K562 (cell line): ENCODE measurements around the gene ICA1.

Experiments used
- GATA2 ChIP-seq: sonication (generic); formaldehyde crosslinking; IDR thresholded peaks from 2 replicates; pipeline ENCODE4 v1.4.0; 2020; ENCODE audit warnings: mild to moderate bottlenecking, missing genetic modification reagents
- POU5F1 ChIP-seq: fragments of 150-350 bp; IDR thresholded peaks from 2 replicates; pipeline ENCODE4 v1.6.1; 2014; ENCODE audit warnings: borderline replicate concordance, low read length, low read depth, mild to moderate bottlenecking; ENCODE audit not compliant: partially characterized antibody
- TAF1 ChIP-seq: IDR thresholded peaks from 2 replicates; pipeline ENCODE4 v1.6.1; 2011; ENCODE audit warnings: mild to moderate bottlenecking, low read length, moderate library complexity; ENCODE audit not compliant: insufficient read depth, control insufficient read depth, severe bottlenecking; ENCODE audit errors: extremely low read depth
- ZFPM2 ChIP-seq: fragments of 250-450 bp; sonication (Bioruptor Pico); IDR thresholded peaks from 2 replicates; pipeline ENCODE4 v1.5.1; 2022; ENCODE audit warnings: mild to moderate bottlenecking
- TF ChIP-seq, protein P1 (sequence below), 2 experiments: IDR thresholded peaks; 2 replicates each; pipeline ENCODE4 v1.6.1; 2011; ENCODE audit warnings: borderline replicate concordance in 1 of 2, control low read depth in 1 of 2, low read depth in 1 of 2, low read length in 1 of 2, mild to moderate bottlenecking in 1 of 2, mixed read lengths in 1 of 2, moderate library complexity in 1 of 2; ENCODE audit not compliant: insufficient read depth in 1 of 2, insufficient read length in 1 of 2, poor library complexity in 1 of 2, severe bottlenecking in 1 of 2; ENCODE audit errors: extremely low read depth in 1 of 2
- TF ChIP-seq, protein P2 (sequence below), 2 experiments: fragments of 450-650 bp in 1 of 2; sonication (generic) in 1 of 2; formaldehyde crosslinking in 1 of 2; IDR thresholded peaks in 1 of 2; conservative IDR thresholded peaks in 1 of 2; 2 replicates each; pipeline versions ENCODE4 v1.6.1 to v1.8.1; 2016 to 2023; ENCODE audit warnings: mild to moderate bottlenecking in 2 of 2, moderate library complexity in 2 of 2, inconsistent platforms in 1 of 2, missing genetic modification reagents in 1 of 2
- TF ChIP-seq, protein P3 (sequence below), 2 experiments: fragments of 450-650 bp in 1 of 2; sonication (generic) in 1 of 2; formaldehyde crosslinking; conservative IDR thresholded peaks; 2 replicates each; pipeline versions ENCODE4 v1.4.0 to v1.8.1; 2020 to 2022; ENCODE audit warnings: mild to moderate bottlenecking in 1 of 2, missing genetic modification reagents in 1 of 2
- TF ChIP-seq, protein P4 (sequence below), 3 experiments: IDR thresholded peaks in 2 of 3; conservative IDR thresholded peaks in 1 of 3; 2 replicates each; pipeline ENCODE4 v1.5.1; 2011 to 2012; ENCODE audit warnings: low read length in 3 of 3, mild to moderate bottlenecking in 3 of 3, control low read depth in 2 of 3, improper control_type of control experiment in 1 of 3, inconsistent platforms in 1 of 3, low read depth in 1 of 3, mixed read lengths in 1 of 3, moderate library complexity in 1 of 3; ENCODE audit not compliant: insufficient read depth in 2 of 3

DNA sequence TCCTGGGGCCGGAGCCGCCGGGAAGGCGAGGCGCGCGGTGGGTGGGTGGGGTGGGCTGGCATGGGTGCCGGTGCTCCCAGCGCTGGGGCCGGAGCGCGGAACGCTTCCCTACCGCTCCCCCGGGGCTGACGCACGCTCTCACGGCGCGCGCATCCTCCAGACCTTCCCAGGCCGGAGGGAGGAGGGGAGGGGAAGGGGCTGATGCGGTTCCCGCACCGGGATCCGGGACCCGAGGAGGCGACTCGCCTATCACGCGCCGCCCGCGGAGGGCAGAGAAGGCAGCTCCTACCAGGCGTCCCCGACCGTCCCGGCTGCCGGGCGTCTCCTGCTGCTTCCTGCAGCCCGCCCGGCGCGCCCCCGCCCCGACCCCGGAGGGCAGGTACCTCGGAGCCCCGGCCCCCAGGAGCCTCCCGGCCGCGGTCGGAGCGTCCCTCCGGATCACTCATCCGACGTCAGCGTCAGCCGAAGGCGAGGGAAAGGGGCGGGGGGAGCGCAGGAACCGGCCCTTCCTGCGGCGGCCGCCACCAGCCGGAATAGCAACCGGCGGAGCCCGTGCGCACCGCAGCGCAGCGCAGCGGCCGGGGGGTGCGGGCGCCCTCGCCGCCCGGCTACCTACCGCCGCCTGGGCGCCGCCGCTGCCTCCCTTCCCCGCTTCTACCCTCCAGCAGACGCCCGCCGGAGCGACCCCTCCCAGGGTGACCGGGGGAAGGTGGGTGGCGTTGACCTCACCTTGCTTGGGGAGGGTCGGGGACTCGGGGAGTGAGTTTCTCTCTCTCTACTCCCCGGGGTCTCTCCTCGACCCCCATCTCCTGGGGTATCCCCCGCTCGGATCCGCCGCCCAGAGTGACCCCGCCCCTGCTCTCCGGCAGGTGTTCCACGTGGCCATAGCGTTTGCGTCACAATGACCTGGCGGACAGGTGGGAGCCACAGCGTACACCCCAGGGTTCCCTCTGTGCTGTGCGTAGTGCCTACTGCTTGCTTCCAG lies at the start of gene ICA1:
- TF ChIP-seq ZFPM2 (CRISPR knock-in tag): no peak
- TF ChIP-seq, protein P1, sequence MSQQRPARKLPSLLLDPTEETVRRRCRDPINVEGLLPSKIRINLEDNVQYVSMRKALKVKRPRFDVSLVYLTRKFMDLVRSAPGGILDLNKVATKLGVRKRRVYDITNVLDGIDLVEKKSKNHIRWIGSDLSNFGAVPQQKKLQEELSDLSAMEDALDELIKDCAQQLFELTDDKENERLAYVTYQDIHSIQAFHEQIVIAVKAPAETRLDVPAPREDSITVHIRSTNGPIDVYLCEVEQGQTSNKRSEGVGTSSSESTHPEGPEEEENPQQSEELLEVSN (IDR thresholded peaks at IDR 0.05; ENCODE audit: borderline replicate concordance in 1 of 2, extremely low read depth in 1 of 2, insufficient read depth in 1 of 2, insufficient read length in 1 of 2, low read depth in 1 of 2, low read length in 1 of 2, poor library complexity in 1 of 2, severe bottlenecking in 1 of 2): peak; percentile 42 to 47
- TF ChIP-seq POU5F1: no peak
- TF ChIP-seq, protein P2, sequence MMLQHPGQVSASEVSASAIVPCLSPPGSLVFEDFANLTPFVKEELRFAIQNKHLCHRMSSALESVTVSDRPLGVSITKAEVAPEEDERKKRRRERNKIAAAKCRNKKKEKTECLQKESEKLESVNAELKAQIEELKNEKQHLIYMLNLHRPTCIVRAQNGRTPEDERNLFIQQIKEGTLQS (IDR thresholded peaks at IDR 0.05): no peak
- TF ChIP-seq, protein P2 (CRISPR knock-in tag; conservative IDR thresholded peaks at IDR 0.05): no peak
- TF ChIP-seq TAF1: no peak
- TF ChIP-seq, protein P3, sequence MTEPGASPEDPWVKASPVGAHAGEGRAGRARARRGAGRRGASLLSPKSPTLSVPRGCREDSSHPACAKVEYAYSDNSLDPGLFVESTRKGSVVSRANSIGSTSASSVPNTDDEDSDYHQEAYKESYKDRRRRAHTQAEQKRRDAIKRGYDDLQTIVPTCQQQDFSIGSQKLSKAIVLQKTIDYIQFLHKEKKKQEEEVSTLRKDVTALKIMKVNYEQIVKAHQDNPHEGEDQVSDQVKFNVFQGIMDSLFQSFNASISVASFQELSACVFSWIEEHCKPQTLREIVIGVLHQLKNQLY (CRISPR knock-in tag; conservative IDR thresholded peaks at IDR 0.05): no peak
- TF ChIP-seq, protein P4, sequence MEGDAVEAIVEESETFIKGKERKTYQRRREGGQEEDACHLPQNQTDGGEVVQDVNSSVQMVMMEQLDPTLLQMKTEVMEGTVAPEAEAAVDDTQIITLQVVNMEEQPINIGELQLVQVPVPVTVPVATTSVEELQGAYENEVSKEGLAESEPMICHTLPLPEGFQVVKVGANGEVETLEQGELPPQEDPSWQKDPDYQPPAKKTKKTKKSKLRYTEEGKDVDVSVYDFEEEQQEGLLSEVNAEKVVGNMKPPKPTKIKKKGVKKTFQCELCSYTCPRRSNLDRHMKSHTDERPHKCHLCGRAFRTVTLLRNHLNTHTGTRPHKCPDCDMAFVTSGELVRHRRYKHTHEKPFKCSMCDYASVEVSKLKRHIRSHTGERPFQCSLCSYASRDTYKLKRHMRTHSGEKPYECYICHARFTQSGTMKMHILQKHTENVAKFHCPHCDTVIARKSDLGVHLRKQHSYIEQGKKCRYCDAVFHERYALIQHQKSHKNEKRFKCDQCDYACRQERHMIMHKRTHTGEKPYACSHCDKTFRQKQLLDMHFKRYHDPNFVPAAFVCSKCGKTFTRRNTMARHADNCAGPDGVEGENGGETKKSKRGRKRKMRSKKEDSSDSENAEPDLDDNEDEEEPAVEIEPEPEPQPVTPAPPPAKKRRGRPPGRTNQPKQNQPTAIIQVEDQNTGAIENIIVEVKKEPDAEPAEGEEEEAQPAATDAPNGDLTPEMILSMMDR (IDR thresholded peaks at IDR 0.05 in 2 of 3, conservative IDR thresholded peaks at IDR 0.05 in 1 of 3; ENCODE audit: insufficient read depth in 2 of 3, low read depth in 1 of 3, low read length in 3 of 3): peak in 2 of 3 experiments; percentile 18 to 33; a peak in 2 of 6 replicates
- TF ChIP-seq GATA2 (CRISPR knock-in tag): no peak
